A549 (cell line): ENCODE measurements around the gene FBLN1. TPM values are rescaled to one million over a fixed set of nuclear protein-coding genes. Genes with fewer than 3 reads are reported as not detected.

Experiments used
- ATAC-seq, 2 experiments: fragments of 200-7000 bp in 1 of 2; fragments of >200 bp in 1 of 2; cut with Nextera tagmentation in 1 of 2; cut with Tn5 transposase in 1 of 2; 3 replicates each; pipeline versions ENCODE4 v1.8.0 to v1.9.1; 2018 to 2020; ENCODE audit warnings: mild to moderate bottlenecking in 1 of 2, moderate library complexity in 1 of 2
- CTCF ChIA-PET: fragments of 300-600 bp; sonication (Branson Sonifier 250); formaldehyde crosslinking; extraction: SDS; loops from one replicate; lab custom pipeline; 2021; ENCODE audit warnings: antibody characterized with exemption, inconsistent platforms; lab: Yijun Ruan, JAX
- POLR2A ChIA-PET: fragments of 350-600 bp; formaldehyde crosslinking; extraction: SDS; loops from one replicate; lab custom pipeline; 2021; ENCODE audit warnings: antibody characterized with exemption, inconsistent platforms; lab: Yijun Ruan, JAX
- DNase-seq, 2 experiments: peaks; one replicate each; pipeline versions ENCODE4 v3.0.0 to v3.0.0-alpha.2; 2011 to 2016; ENCODE audit warnings: low read depth in 1 of 2, low spot score in 1 of 2
- FAIRE-seq: peaks from 2 replicates; lab custom pipeline; 2011; peaks lifted over from hg19 to GRCh38; lab: Jason Lieb, UNC
- H3K27ac ChIP-seq, 2 experiments: fragments of >200 bp; sonication (Bioruptor Twin); formaldehyde crosslinking; 3 replicates each; pipeline ENCODE4 v1.5.1; 2016 to 2017
- H3K4me1 ChIP-seq: fragments of >200 bp; sonication (Bioruptor Twin); formaldehyde crosslinking; 3 replicates; pipeline ENCODE4 v1.6.1; 2016
- H3K4me2 ChIP-seq: fragments of >200 bp; sonication (Bioruptor Twin); formaldehyde crosslinking; 3 replicates; pipeline ENCODE4 v1.6.1; 2016
- H3K4me3 ChIP-seq: fragments of >200 bp; sonication (Bioruptor Twin); formaldehyde crosslinking; 3 replicates; pipeline ENCODE4 v1.5.1; 2016
- H3K9me3 ChIP-seq: fragments of >200 bp; sonication (Bioruptor Twin); formaldehyde crosslinking; 3 replicates; pipeline ENCODE4 v1.6.1; 2016
- BHLHE40 ChIP-seq: IDR thresholded peaks from 2 replicates; pipeline ENCODE4 v1.6.1; 2012; ENCODE audit warnings: low read depth, low read length, inconsistent platforms
- CEBPB ChIP-seq, 2 experiments: fragments of >200 bp in 1 of 2; sonication (Bioruptor Twin) in 1 of 2; formaldehyde crosslinking in 1 of 2; IDR thresholded peaks; 2 replicates each; pipeline ENCODE4 v1.6.1; 2012 to 2016
- EHF ChIP-seq: fragments of 250-450 bp; sonication (Bioruptor Pico); IDR thresholded peaks from 2 replicates; pipeline ENCODE4 v1.5.0; 2020; ENCODE audit warnings: mild to moderate bottlenecking
- FOXS1 ChIP-seq: fragments of 250-450 bp; sonication (Bioruptor Pico); IDR thresholded peaks from 2 replicates; pipeline ENCODE4 v1.5.0; 2020; ENCODE audit warnings: mild to moderate bottlenecking, moderate library complexity
- HES2 ChIP-seq: fragments of >200 bp; sonication (Bioruptor Twin); formaldehyde crosslinking; IDR thresholded peaks from 2 replicates; pipeline ENCODE4 v1.6.1; 2016
- HOXA7 ChIP-seq: fragments of 250-450 bp; sonication (Bioruptor Pico); IDR thresholded peaks from 2 replicates; pipeline ENCODE4 v1.5.0; 2020; ENCODE audit warnings: mild to moderate bottlenecking, moderate library complexity
- KDM5A ChIP-seq: fragments of 200-600 bp; sonication (generic); IDR thresholded peaks from 2 replicates; pipeline ENCODE4 v1.6.1; 2016; ENCODE audit warnings: antibody characterized with exemption, mild to moderate bottlenecking
- MAFK ChIP-seq: fragments of 450-650 bp; IDR thresholded peaks from 2 replicates; pipeline ENCODE4 v1.6.1; 2014; ENCODE audit not compliant: partially characterized antibody
- MAZ ChIP-seq: fragments of 150-350 bp; IDR thresholded peaks from 2 replicates; pipeline ENCODE4 v1.6.1; 2014; ENCODE audit warnings: antibody characterized with exemption, low read depth, low read length, borderline replicate concordance
- MYC ChIP-seq: IDR thresholded peaks from 2 replicates; pipeline ENCODE4 v1.6.1; 2012; ENCODE audit warnings: mild to moderate bottlenecking, inconsistent platforms, low read length, improper control_type of control experiment, borderline replicate concordance
- NFE2L2 ChIP-seq: fragments of 150-350 bp; conservative IDR thresholded peaks from 2 replicates; pipeline ENCODE4 v1.6.1; 2014; ENCODE audit warnings: low read length
- NR3C1 ChIP-seq: fragments of >200 bp; sonication (Bioruptor Twin); formaldehyde crosslinking; IDR thresholded peaks from 3 replicates; pipeline ENCODE4 v1.6.1; 2017
- PBX3 ChIP-seq: IDR thresholded peaks from 2 replicates; pipeline ENCODE4 v1.6.1; 2012
- POLR2A ChIP-seq: IDR thresholded peaks from 2 replicates; pipeline ENCODE4 v1.6.1; 2012; ENCODE audit warnings: mild to moderate bottlenecking, low read length
- RAD21 ChIP-seq, 2 experiments: fragments of >200 bp in 1 of 2; sonication (Bioruptor Twin) in 1 of 2; formaldehyde crosslinking in 1 of 2; IDR thresholded peaks in 1 of 2; conservative IDR thresholded peaks in 1 of 2; 2 replicates in 1 of 2; 3 replicates in 1 of 2; pipeline ENCODE4 v1.6.1; 2012 to 2018; ENCODE audit warnings: inconsistent platforms in 1 of 2
- RARB ChIP-seq: fragments of 250-450 bp; sonication (Bioruptor Pico); IDR thresholded peaks from 2 replicates; pipeline ENCODE4 v1.8.0; 2021; ENCODE audit warnings: mild to moderate bottlenecking, moderate library complexity
- REST ChIP-seq: fragments of 200-600 bp; sonication (generic); IDR thresholded peaks from 2 replicates; pipeline ENCODE4 v1.6.1; 2016; ENCODE audit warnings: antibody characterized with exemption, mild to moderate bottlenecking, moderate library complexity
- RFX5 ChIP-seq: fragments of 450-650 bp; IDR thresholded peaks from 2 replicates; pipeline ENCODE4 v1.7.1; 2014; ENCODE audit warnings: antibody characterized with exemption, mild to moderate bottlenecking, moderate library complexity
- RNF2 ChIP-seq: fragments of 200-600 bp; sonication (generic); IDR thresholded peaks from 2 replicates; pipeline ENCODE4 v1.6.1; 2016; ENCODE audit warnings: low read depth, mild to moderate bottlenecking, antibody characterized with exemption, moderate library complexity, borderline replicate concordance
- SREBF2 ChIP-seq: fragments of 450-650 bp; IDR thresholded peaks from 2 replicates; pipeline ENCODE4 v1.6.1; 2014; ENCODE audit warnings: mild to moderate bottlenecking, moderate library complexity
- TFCP2L1 ChIP-seq: fragments of 250-450 bp; sonication (Bioruptor Pico); IDR thresholded peaks from 2 replicates; pipeline ENCODE4 v1.5.0; 2021; ENCODE audit warnings: mild to moderate bottlenecking
- USF2 ChIP-seq: fragments of 450-650 bp; IDR thresholded peaks from 2 replicates; pipeline ENCODE4 v1.6.1; 2014; ENCODE audit warnings: antibody characterized with exemption
- ZFP36 ChIP-seq: fragments of 450-650 bp; IDR thresholded peaks from 2 replicates; pipeline ENCODE4 v1.6.1; 2014; ENCODE audit warnings: borderline replicate concordance; ENCODE audit not compliant: partially characterized antibody
- WGBS: methylation state at CpG from one replicate; pipeline ENCODE4 v1.1.6; 2017; ENCODE audit errors: missing lambda C conversion rate; 5-methylcytosine and 5-hydroxymethylcytosine counted together
- polyA plus RNA-seq, 4 experiments: library from polyadenylated mRNA; depleted of rRNA in 3 of 4; stranded (reverse); fragments of >200 nt; fragmentation: RNase III in 1 of 4; extraction: RNeasy Plus Mini Kit Qiagen cat#74134 plus additional on column Dnase treatment in 1 of 4; gene quantifications; 2 replicates in 3 of 4; 3 replicates in 1 of 4; pipeline ENCODE4 v1.2.3, GENCODE V29; 2011 to 2017

FBLN1 gene
- polyA plus RNA-seq, 2 of the 4 experiments (the other 2 are of a cell fraction) = 18.2 to 32.7 TPM

GRCh38 chr22:45516923-45517675, 14.4 kb downstream of the FBLN1 start:
- ChIA-PET CTCF (interaction anchor here (0.6 kb wide), 1 partner anchor 37 kb away, joined by 3 read pairs; no protein-coding TSS in a partner anchor), POLR2A (no interaction called here)
- Histone ChIP-seq H3K27ac (peak overlapping the region in 1 of 2 experiments; percentile 16; a peak in 1 of 6 replicates), H3K4me2 (no peak overlapping the region), H3K4me3 (no peak overlapping the region), H3K9me3 (no peaks in the 10 kb centered on the region), H3K4me1 (0 out of 3 replicates have a peak, but pooled peaks cover 6% of the 10 kb centered on the region)
- WGBS = 75% methylated on average over 12 of the region's 18 CpGs
- FAIRE-seq (no peak), DNase-seq (peak in 1 of 2 experiments; percentile 16), ATAC-seq (peak; percentile 22 to 62; a peak in 3 of 6 replicates)
- TF ChIP-seq CEBPB (IDR thresholded peaks at IDR 0.05) (no peak), ZFP36 (no peak), MAZ (no peak), HES2 (no peak), MYC (no peak), RNF2 (no peak), RARB (CRISPR knock-in tag) (no peak), REST (no peak)

GRCh38 chr22:45518136-45518535, 15.5 kb downstream of the FBLN1 start:
- no peak overlapping the region for H3K4me2 ChIP-seq
- TF ChIP-seq POLR2A (no peak), MYC (no peak), RAD21 (conservative IDR thresholded peaks at IDR 0.05 in 1 of 2, IDR thresholded peaks at IDR 0.05 in 1 of 2) (no peak), TFCP2L1 (CRISPR knock-in tag) (no peak), MAFK (no peak), ZFP36 (no peak), NR3C1 (no peak), USF2 (no peak), SREBF2 (no peak), HES2 (no peak), BHLHE40 (no peak), PBX3 (no peak), KDM5A (no peak), HOXA7 (no peak), NFE2L2 (no peak), FOXS1 (CRISPR knock-in tag) (no peak), EHF (CRISPR knock-in tag) (no peak), RFX5 (no peak)
- WGBS = 81% methylated on average over 6 of the region's 7 CpGs
- H3K4me1 ChIP-seq = 0 out of 3 replicates have a peak, but pooled peaks cover 6% of the 10 kb centered on the region
- ATAC-seq (no peak), FAIRE-seq (no peak), DNase-seq (no peak)
- ChIA-PET POLR2A (no interaction called here), CTCF (interaction anchor here (0.6 kb wide), 1 partner anchor 36 kb away, joined by 3 read pairs; no protein-coding TSS in a partner anchor)
- no peak overlapping the region for H3K4me3 ChIP-seq
- no peaks in the 10 kb centered on the region for H3K9me3 ChIP-seq
- H3K27ac ChIP-seq = peak overlapping the region in 1 of 2 experiments; percentile 24; a peak in 1 of 6 replicates
